K562 (cell line): ENCODE measurements around the gene RPL27. TPM values are rescaled to one million over a fixed set of nuclear protein-coding genes. Genes with fewer than 3 reads are reported as not detected.

Source experiments
- CBX8 ChIP-seq: fragments of 200-600 bp; sonication (generic); IDR thresholded peaks from 2 replicates; pipeline ENCODE4 v1.6.1; 2012; ENCODE audit warnings: borderline replicate concordance, mixed run types, low read depth, mild to moderate bottlenecking, moderate library complexity, mixed read lengths, low read length, control low read depth, inconsistent platforms; ENCODE audit not compliant: poor library complexity, severe bottlenecking; ENCODE audit errors: extremely low read depth
- ETV1 ChIP-seq: fragments of 450-650 bp; conservative IDR thresholded peaks from 2 replicates; pipeline ENCODE4 v1.6.1; 2016; ENCODE audit warnings: missing genetic modification characterization, control low read depth, low read depth, missing compliant biosample characterization
- FOSL1 ChIP-seq: fragments of 200-800 bp; sonication (Bioruptor generic); conservative IDR thresholded peaks from 2 replicates; pipeline ENCODE4 v1.6.1; 2016; ENCODE audit warnings: missing genetic modification characterization, missing compliant biosample characterization
- KAT7 ChIP-seq: sonication (generic); formaldehyde crosslinking; IDR thresholded peaks from 2 replicates; pipeline ENCODE4 v1.8.0; 2022; ENCODE audit warnings: missing genetic modification reagents, mild to moderate bottlenecking, borderline replicate concordance
- MAFK ChIP-seq: IDR thresholded peaks from 2 replicates; pipeline ENCODE4 v1.6.1; 2011; ENCODE audit warnings: low read length, improper control_type of control experiment
- NCOA4 ChIP-seq: fragments of 450-650 bp; IDR thresholded peaks from 2 replicates; pipeline ENCODE4 v1.6.1; 2018; ENCODE audit warnings: mild to moderate bottlenecking; ENCODE audit not compliant: partially characterized antibody
- PTBP1 ChIP-seq: fragments of 200-400 bp; formaldehyde crosslinking; IDR thresholded peaks from 2 replicates; pipeline ENCODE4 v1.6.1; 2017; ENCODE audit warnings: low read depth, low read length
- SP2 ChIP-seq: IDR thresholded peaks from 2 replicates; pipeline ENCODE4 v1.6.1; 2011; ENCODE audit warnings: mild to moderate bottlenecking, low read depth, low read length, moderate library complexity; ENCODE audit not compliant: poor library complexity, severe bottlenecking; ENCODE audit errors: extremely low read depth
- TAF9B ChIP-seq: fragments of 450-650 bp; IDR thresholded peaks from 2 replicates; pipeline ENCODE4 v1.6.1; 2018; ENCODE audit warnings: mild to moderate bottlenecking; ENCODE audit not compliant: partially characterized antibody
- TEAD4 ChIP-seq, 2 experiments: sonication (generic) in 1 of 2; formaldehyde crosslinking in 1 of 2; IDR thresholded peaks; 2 replicates each; pipeline versions ENCODE4 v1.6.1 to v1.8.0; 2012 to 2022; ENCODE audit warnings: borderline replicate concordance in 1 of 2, inconsistent platforms in 1 of 2, low read length in 1 of 2, mild to moderate bottlenecking in 1 of 2, missing genetic modification reagents in 1 of 2
- ZNF24 ChIP-seq: fragments of 450-650 bp; IDR thresholded peaks from 2 replicates; pipeline ENCODE4 v1.6.1; 2016
- ZNF311 ChIP-seq: fragments of 250-450 bp; sonication (Bioruptor Pico); IDR thresholded peaks from 2 replicates; pipeline ENCODE4 v1.4.0; 2020; ENCODE audit warnings: mild to moderate bottlenecking, moderate library complexity
- ZNF830 ChIP-seq: fragments of 250-450 bp; sonication (Bioruptor Pico); IDR thresholded peaks from 2 replicates; pipeline ENCODE4 v1.5.0; 2021; ENCODE audit warnings: mild to moderate bottlenecking
- polyA plus RNA-seq, 8 experiments: library from polyadenylated mRNA; depleted of rRNA in 4 of 8; stranded (reverse) in 5 of 8; unstranded in 3 of 8; fragments of >200 nt; fragmentation: Nextera tagmentation in 2 of 8; fragmentation: Illumina TruSeq in 1 of 8; extraction: Ambion mirVana in 2 of 8; extraction: Trizol in 1 of 8; gene quantifications; 2 replicates each; pipeline versions ENCODE4 v1.2.1 to v1.2.3, GENCODE V29; 2011 to 2014; ENCODE audit warnings: inconsistent platforms in 1 of 8, missing spikeins in 1 of 8
- total RNA-seq, 7 experiments: library from RNA; depleted of rRNA in 6 of 7; stranded (reverse); fragments of >200 nt in 6 of 7; fragmentation: Illumina TruSeq in 2 of 7; extraction: Trizol in 2 of 7; gene quantifications; 2 replicates each; pipeline versions ENCODE4 v1.2.1 to v1.2.3, GENCODE V29; 2011 to 2021; ENCODE audit warnings: low replicate concordance in 1 of 7
- TF ChIP-seq, protein P1 (sequence below): fragments of 200-600 bp; sonication (generic); IDR thresholded peaks from one replicate; pipeline ENCODE4 v1.6.1; 2012; ENCODE audit warnings: mild to moderate bottlenecking, low read depth, low read length, inconsistent platforms

Gene RPL27
- total and polyA plus RNA-seq, 9 of the 15 experiments (the other 6 are each of a cell fraction or from before 2014, with no cell fraction given) = 1,539 to 6,155 (median 3,710) TPM

DNA sequence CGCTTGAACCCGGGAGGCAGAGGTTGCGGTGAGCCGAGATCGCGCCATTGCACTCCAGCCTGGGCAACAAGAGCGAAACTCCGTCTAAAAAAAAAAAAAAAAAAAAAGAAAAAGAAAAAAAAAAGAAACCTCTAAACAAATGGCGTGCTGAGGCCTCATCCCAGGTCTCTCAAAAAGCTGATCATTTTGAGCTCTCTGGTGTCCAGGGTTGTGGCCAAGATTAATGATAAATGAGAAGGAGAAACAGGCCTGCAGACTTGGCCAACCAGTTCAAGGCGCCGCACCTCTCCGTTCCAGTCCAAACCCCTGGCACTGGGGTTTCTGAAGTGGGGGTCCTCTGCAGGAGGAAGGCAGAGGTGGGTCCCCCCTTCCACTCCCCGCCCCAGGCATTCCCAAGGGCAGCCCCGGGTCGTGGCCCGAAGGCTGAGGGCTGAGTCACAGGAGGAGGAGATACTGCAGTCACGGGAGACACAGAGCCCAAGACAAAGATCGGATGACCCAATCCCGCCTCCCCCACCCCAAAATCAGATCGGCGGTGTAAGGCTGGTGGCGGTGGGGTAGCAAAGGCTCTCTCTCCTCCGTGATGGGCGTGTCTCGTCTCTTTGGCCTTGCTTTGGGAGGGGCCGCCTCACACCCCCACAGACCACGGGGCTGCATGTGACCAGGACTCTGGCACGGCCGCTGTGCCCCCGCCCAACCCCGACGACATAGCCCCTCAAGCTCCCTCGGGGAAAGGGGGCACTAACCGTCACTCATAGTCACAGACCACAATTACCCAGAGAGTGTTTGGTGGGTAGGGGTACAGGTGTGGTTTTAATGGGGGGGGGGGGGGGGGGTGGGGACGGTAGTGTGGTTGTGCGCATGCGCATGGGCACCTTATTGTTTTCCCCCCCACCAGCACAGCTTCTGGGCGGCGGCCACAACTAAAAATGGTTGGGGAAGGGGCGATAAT, 22.8 kb downstream of the RPL27 start (continued):
- TF ChIP-seq NCOA4 (no peak), MAFK (no peak), TAF9B (peak; percentile 90), ZNF830 (no peak), ZNF311 (CRISPR knock-in tag) (no peak), ETV1 (tag) (0 out of 2 replicates have a peak, but pooled peaks have one; percentile 53), FOSL1 (tag) (peak; percentile 94), SP2 (no peak), TEAD4 (IDR thresholded peaks at IDR 0.05; ENCODE audit: low read length) (peak; percentile 29; the same call in 1 of the 2 replicates), TEAD4 (CRISPR knock-in tag; IDR thresholded peaks at IDR 0.05; ENCODE audit: borderline replicate concordance) (no peak), CBX8 (no peak), KAT7 (no peak), PTBP1 (no peak), ZNF24 (0 out of 2 replicates have a peak, but pooled peaks have one; percentile 47)
- TF ChIP-seq, protein P1, sequence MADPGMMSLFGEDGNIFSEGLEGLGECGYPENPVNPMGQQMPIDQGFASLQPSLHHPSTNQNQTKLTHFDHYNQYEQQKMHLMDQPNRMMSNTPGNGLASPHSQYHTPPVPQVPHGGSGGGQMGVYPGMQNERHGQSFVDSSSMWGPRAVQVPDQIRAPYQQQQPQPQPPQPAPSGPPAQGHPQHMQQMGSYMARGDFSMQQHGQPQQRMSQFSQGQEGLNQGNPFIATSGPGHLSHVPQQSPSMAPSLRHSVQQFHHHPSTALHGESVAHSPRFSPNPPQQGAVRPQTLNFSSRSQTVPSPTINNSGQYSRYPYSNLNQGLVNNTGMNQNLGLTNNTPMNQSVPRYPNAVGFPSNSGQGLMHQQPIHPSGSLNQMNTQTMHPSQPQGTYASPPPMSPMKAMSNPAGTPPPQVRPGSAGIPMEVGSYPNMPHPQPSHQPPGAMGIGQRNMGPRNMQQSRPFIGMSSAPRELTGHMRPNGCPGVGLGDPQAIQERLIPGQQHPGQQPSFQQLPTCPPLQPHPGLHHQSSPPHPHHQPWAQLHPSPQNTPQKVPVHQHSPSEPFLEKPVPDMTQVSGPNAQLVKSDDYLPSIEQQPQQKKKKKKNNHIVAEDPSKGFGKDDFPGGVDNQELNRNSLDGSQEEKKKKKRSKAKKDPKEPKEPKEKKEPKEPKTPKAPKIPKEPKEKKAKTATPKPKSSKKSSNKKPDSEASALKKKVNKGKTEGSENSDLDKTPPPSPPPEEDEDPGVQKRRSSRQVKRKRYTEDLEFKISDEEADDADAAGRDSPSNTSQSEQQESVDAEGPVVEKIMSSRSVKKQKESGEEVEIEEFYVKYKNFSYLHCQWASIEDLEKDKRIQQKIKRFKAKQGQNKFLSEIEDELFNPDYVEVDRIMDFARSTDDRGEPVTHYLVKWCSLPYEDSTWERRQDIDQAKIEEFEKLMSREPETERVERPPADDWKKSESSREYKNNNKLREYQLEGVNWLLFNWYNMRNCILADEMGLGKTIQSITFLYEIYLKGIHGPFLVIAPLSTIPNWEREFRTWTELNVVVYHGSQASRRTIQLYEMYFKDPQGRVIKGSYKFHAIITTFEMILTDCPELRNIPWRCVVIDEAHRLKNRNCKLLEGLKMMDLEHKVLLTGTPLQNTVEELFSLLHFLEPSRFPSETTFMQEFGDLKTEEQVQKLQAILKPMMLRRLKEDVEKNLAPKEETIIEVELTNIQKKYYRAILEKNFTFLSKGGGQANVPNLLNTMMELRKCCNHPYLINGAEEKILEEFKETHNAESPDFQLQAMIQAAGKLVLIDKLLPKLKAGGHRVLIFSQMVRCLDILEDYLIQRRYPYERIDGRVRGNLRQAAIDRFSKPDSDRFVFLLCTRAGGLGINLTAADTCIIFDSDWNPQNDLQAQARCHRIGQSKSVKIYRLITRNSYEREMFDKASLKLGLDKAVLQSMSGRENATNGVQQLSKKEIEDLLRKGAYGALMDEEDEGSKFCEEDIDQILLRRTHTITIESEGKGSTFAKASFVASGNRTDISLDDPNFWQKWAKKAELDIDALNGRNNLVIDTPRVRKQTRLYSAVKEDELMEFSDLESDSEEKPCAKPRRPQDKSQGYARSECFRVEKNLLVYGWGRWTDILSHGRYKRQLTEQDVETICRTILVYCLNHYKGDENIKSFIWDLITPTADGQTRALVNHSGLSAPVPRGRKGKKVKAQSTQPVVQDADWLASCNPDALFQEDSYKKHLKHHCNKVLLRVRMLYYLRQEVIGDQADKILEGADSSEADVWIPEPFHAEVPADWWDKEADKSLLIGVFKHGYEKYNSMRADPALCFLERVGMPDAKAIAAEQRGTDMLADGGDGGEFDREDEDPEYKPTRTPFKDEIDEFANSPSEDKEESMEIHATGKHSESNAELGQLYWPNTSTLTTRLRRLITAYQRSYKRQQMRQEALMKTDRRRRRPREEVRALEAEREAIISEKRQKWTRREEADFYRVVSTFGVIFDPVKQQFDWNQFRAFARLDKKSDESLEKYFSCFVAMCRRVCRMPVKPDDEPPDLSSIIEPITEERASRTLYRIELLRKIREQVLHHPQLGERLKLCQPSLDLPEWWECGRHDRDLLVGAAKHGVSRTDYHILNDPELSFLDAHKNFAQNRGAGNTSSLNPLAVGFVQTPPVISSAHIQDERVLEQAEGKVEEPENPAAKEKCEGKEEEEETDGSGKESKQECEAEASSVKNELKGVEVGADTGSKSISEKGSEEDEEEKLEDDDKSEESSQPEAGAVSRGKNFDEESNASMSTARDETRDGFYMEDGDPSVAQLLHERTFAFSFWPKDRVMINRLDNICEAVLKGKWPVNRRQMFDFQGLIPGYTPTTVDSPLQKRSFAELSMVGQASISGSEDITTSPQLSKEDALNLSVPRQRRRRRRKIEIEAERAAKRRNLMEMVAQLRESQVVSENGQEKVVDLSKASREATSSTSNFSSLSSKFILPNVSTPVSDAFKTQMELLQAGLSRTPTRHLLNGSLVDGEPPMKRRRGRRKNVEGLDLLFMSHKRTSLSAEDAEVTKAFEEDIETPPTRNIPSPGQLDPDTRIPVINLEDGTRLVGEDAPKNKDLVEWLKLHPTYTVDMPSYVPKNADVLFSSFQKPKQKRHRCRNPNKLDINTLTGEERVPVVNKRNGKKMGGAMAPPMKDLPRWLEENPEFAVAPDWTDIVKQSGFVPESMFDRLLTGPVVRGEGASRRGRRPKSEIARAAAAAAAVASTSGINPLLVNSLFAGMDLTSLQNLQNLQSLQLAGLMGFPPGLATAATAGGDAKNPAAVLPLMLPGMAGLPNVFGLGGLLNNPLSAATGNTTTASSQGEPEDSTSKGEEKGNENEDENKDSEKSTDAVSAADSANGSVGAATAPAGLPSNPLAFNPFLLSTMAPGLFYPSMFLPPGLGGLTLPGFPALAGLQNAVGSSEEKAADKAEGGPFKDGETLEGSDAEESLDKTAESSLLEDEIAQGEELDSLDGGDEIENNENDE = no peak
